Measurements from ENCODE around the gene ARHGDIB.

ARHGDIB gene

DNA sequence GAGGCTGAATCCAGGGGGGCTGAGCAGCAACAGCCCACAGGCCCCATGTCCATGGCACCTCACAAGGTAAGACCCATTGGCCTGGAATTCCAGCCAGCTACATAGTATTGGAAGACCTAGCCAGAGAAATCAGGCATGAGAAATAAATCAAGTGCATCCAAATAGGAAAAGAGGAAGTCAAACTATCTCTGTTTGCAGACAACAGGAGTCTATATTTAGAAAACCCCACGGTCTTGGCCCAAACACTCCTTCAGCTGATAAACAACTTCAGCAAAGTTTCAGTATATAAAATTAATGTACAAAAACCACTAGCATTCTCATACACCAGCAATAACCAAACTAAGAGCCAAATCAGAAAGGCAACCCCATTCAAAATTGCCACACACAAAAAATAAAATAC, 28.4 kb upstream of the ARHGDIB start:
- Histone ChIP-seq H3K14ac (ENCODE audit: low read length in 2 of 2) (no peak overlapping the region), H3K79me1 (replicated peaks; ENCODE audit: low read length, poor library complexity, severe bottlenecking) (no peaks in the 10 kb centered on the region), H2AFZ (ENCODE audit: low read depth, low read length) (no peak overlapping the region), H3K18ac (ENCODE audit: low read depth in 1 of 2, low read length in 2 of 2) (peak overlapping the region; percentile 33 to 80), H2BK12ac (ENCODE audit: low read length in 2 of 2) (peak overlapping the region in 1 of 2 experiments; percentile 50), H2BK120ac (ENCODE audit: low read depth, low read length) (no peak overlapping the region), H3K4me3 (ENCODE audit: insufficient read depth in 1 of 2, low read depth in 1 of 2, low read length in 2 of 2) (no peak overlapping the region), H4K8ac (ENCODE audit: low read length) (no peak overlapping the region), H2AK5ac (ENCODE audit: low read length, severe bottlenecking) (no peak overlapping the region), H3K9ac (ENCODE audit: low read length) (no peak overlapping the region), H3K9me3 (ENCODE audit: control insufficient read depth, low read length) (no peaks in the 10 kb centered on the region), H3K27me3 (ENCODE audit: control insufficient read depth in 1 of 2, insufficient read depth in 1 of 2, low read length in 2 of 2) (no peaks in the 10 kb centered on the region), H4K91ac (ENCODE audit: low read length) (no peak overlapping the region), H3K4me1 (ENCODE audit: control insufficient read depth, insufficient read depth, low read depth, low read length) (peaks cover 8% of the 10 kb centered on the region), H3K4me2 (ENCODE audit: low read length, poor library complexity, severe bottlenecking) (no peak overlapping the region), H3K23ac (ENCODE audit: low read length in 2 of 2) (no peak overlapping the region), H3K4ac (ENCODE audit: low read depth in 1 of 2, low read length in 2 of 2) (no peak overlapping the region), H3K36me3 (ENCODE audit: control insufficient read depth in 1 of 2, insufficient read depth in 2 of 2, low read depth in 1 of 2, low read length in 2 of 2) (no peaks in the 10 kb centered on the region), H2BK5ac (ENCODE audit: low read depth, low read length, poor library complexity, severe bottlenecking) (no peak overlapping the region), H3K27ac (ENCODE audit: low read length, poor library complexity, severe bottlenecking) (no peak overlapping the region), H2BK15ac (ENCODE audit: low read depth, poor library complexity, severe bottlenecking) (no peak overlapping the region)
- WGBS: 42% methylated on average over 1 of the region's 1 CpG
- DNase-seq: no peak

DNA sequence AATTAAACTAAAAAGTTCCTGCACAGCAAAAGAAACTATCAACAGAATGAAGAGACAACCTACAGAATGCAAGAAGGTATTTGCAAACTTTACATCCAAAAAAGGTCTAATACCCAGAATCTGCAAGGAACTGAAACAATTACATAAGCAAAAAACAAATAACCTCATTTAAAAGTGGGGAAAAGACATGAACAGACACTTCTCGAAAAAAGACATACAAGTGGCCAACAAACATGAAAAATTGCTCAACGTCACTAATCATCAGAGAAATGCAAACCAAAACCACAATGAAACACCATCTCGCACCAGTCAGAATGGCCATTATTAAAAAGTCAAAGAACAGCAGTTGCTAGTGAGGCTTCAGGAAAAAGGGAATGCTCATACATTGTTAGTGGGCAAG, 26.6 kb upstream of the ARHGDIB start:
- H3K9ac ChIP-seq (ENCODE audit: low read length): no peak overlapping the region
- no peak overlapping the region for H3K4me2 ChIP-seq (ENCODE audit: low read length, poor library complexity, severe bottlenecking)

DNA sequence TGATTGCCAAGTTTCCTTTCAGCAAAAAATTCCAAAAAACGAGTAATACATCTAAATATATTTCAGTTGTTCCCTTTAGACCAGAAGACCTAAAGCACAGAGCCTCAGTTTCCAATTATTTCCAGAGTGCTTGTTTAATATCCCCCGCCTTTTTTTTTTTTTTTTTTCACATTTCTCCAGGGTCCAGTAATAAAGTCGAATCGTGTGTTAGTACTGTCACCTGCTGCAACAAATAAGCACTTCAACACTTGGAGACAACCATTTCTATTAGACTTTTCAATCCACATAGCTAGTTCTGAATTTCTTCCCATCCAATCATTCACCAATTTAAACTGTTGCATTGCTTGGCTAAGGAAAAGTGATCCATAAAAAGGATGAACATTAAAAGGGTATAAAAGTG, 25.0 kb upstream of the ARHGDIB start:
- Histone ChIP-seq H3K23ac (ENCODE audit: low read length in 2 of 2) (no peak overlapping the region), H2AK5ac (ENCODE audit: low read length, severe bottlenecking) (no peak overlapping the region), H3K14ac (ENCODE audit: low read length in 2 of 2) (no peak overlapping the region), H3K9me3 (ENCODE audit: control insufficient read depth, low read length) (no peaks in the 10 kb centered on the region), H2AFZ (ENCODE audit: low read depth, low read length) (no peak overlapping the region), H2BK120ac (ENCODE audit: low read depth, low read length) (no peak overlapping the region), H3K4ac (ENCODE audit: low read depth in 1 of 2, low read length in 2 of 2) (no peak overlapping the region), H4K91ac (ENCODE audit: low read length) (no peak overlapping the region), H3K4me1 (ENCODE audit: control insufficient read depth, insufficient read depth, low read depth, low read length) (peaks cover 4% of the 10 kb centered on the region), H2BK5ac (ENCODE audit: low read depth, low read length, poor library complexity, severe bottlenecking) (no peak overlapping the region), H3K4me2 (ENCODE audit: low read length, poor library complexity, severe bottlenecking) (no peak overlapping the region), H3K36me3 (ENCODE audit: control insufficient read depth in 1 of 2, insufficient read depth in 2 of 2, low read depth in 1 of 2, low read length in 2 of 2) (no peaks in the 10 kb centered on the region), H4K8ac (ENCODE audit: low read length) (no peak overlapping the region), H3K18ac (ENCODE audit: low read depth in 1 of 2, low read length in 2 of 2) (no peak overlapping the region), H2BK15ac (ENCODE audit: low read depth, poor library complexity, severe bottlenecking) (no peak overlapping the region), H2BK12ac (ENCODE audit: low read length in 2 of 2) (no peak overlapping the region), H3K9ac (ENCODE audit: low read length) (no peak overlapping the region), H3K27ac (ENCODE audit: low read length, poor library complexity, severe bottlenecking) (no peak overlapping the region), H3K27me3 (ENCODE audit: control insufficient read depth in 1 of 2, insufficient read depth in 1 of 2, low read length in 2 of 2) (no peaks in the 10 kb centered on the region), H3K4me3 (ENCODE audit: insufficient read depth in 1 of 2, low read depth in 1 of 2, low read length in 2 of 2) (no peak overlapping the region), H3K79me1 (replicated peaks; ENCODE audit: low read length, poor library complexity, severe bottlenecking) (no peaks in the 10 kb centered on the region)
- 84% methylated on average over 4 of the region's 4 CpGs for WGBS
- DNase-seq: no peak

More for the DNA sequence above, 26.6 kb upstream of the ARHGDIB start:
- Histone ChIP-seq H2BK15ac (ENCODE audit: low read depth, poor library complexity, severe bottlenecking) (no peak overlapping the region), H3K18ac (ENCODE audit: low read depth in 1 of 2, low read length in 2 of 2) (no peak overlapping the region), H4K8ac (ENCODE audit: low read length) (no peak overlapping the region), H4K91ac (ENCODE audit: low read length) (no peak overlapping the region), H3K4me1 (ENCODE audit: control insufficient read depth, insufficient read depth, low read depth, low read length) (peaks cover 4% of the 10 kb centered on the region), H2AK5ac (ENCODE audit: low read length, severe bottlenecking) (no peak overlapping the region), H3K4ac (ENCODE audit: low read depth in 1 of 2, low read length in 2 of 2) (no peak overlapping the region), H3K27ac (ENCODE audit: low read length, poor library complexity, severe bottlenecking) (no peak overlapping the region), H3K79me1 (replicated peaks; ENCODE audit: low read length, poor library complexity, severe bottlenecking) (no peaks in the 10 kb centered on the region), H2BK5ac (ENCODE audit: low read depth, low read length, poor library complexity, severe bottlenecking) (no peak overlapping the region), H3K4me3 (ENCODE audit: insufficient read depth in 1 of 2, low read depth in 1 of 2, low read length in 2 of 2) (no peak overlapping the region), H3K27me3 (ENCODE audit: control insufficient read depth in 1 of 2, insufficient read depth in 1 of 2, low read length in 2 of 2) (no peaks in the 10 kb centered on the region), H3K36me3 (ENCODE audit: control insufficient read depth in 1 of 2, insufficient read depth in 2 of 2, low read depth in 1 of 2, low read length in 2 of 2) (no peaks in the 10 kb centered on the region), H2BK12ac (ENCODE audit: low read length in 2 of 2) (no peak overlapping the region), H2AFZ (ENCODE audit: low read depth, low read length) (no peak overlapping the region), H3K14ac (ENCODE audit: low read length in 2 of 2) (no peak overlapping the region), H3K23ac (ENCODE audit: low read length in 2 of 2) (no peak overlapping the region), H3K9me3 (ENCODE audit: control insufficient read depth, low read length) (no peaks in the 10 kb centered on the region), H2BK120ac (ENCODE audit: low read depth, low read length) (no peak overlapping the region)
- no peak for DNase-seq
- 88% methylated on average over 3 of the region's 3 CpGs for WGBS

DNA sequence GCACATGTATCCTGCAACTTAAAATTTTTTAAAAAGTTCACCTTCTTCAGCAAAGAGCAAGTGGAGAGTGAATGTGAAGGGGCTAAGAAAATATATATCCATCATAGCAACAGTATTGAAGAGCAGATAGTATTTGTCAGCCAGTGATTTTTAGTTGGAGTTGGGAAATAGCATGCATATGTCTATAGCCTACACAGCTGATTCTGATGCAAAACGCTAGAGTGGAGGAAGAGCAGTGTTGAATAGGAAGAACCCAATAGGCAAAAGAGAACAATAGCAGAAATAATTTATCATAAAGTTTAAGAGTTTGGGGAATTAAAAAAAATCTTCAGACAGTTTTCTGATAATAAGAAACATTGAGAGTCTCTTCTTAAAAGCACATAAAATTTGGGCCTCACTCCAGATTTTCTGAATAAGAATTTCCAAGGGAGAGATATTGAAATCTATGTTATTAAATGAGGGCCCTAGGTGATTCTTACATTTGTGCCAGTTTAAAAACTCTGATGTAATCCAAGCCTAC, 23.4 kb upstream of the ARHGDIB start:
- Histone ChIP-seq H2BK15ac (ENCODE audit: low read depth, poor library complexity, severe bottlenecking) (no peak overlapping the region), H4K91ac (ENCODE audit: low read length) (no peak overlapping the region), H3K4me2 (ENCODE audit: low read length, poor library complexity, severe bottlenecking) (no peak overlapping the region), H3K4me3 (ENCODE audit: insufficient read depth in 1 of 2, low read depth in 1 of 2, low read length in 2 of 2) (no peak overlapping the region), H2BK120ac (ENCODE audit: low read depth, low read length) (no peak overlapping the region), H3K36me3 (ENCODE audit: control insufficient read depth in 1 of 2, insufficient read depth in 2 of 2, low read depth in 1 of 2, low read length in 2 of 2) (no peaks in the 10 kb centered on the region), H3K79me1 (replicated peaks; ENCODE audit: low read length, poor library complexity, severe bottlenecking) (no peaks in the 10 kb centered on the region), H3K4ac (ENCODE audit: low read depth in 1 of 2, low read length in 2 of 2) (no peak overlapping the region), H3K23ac (ENCODE audit: low read length in 2 of 2) (no peak overlapping the region), H3K27me3 (ENCODE audit: control insufficient read depth in 1 of 2, insufficient read depth in 1 of 2, low read length in 2 of 2) (no peaks in the 10 kb centered on the region), H3K4me1 (ENCODE audit: control insufficient read depth, insufficient read depth, low read depth, low read length) (peaks cover 4% of the 10 kb centered on the region), H3K14ac (ENCODE audit: low read length in 2 of 2) (no peak overlapping the region), H4K8ac (ENCODE audit: low read length) (no peak overlapping the region), H3K27ac (ENCODE audit: low read length, poor library complexity, severe bottlenecking) (no peak overlapping the region), H3K9ac (ENCODE audit: low read length) (no peak overlapping the region), H2AFZ (ENCODE audit: low read depth, low read length) (no peak overlapping the region), H2BK12ac (ENCODE audit: low read length in 2 of 2) (no peak overlapping the region), H3K18ac (ENCODE audit: low read depth in 1 of 2, low read length in 2 of 2) (no peak overlapping the region), H3K9me3 (ENCODE audit: control insufficient read depth, low read length) (no peaks in the 10 kb centered on the region), H2BK5ac (ENCODE audit: low read depth, low read length, poor library complexity, severe bottlenecking) (no peak overlapping the region), H2AK5ac (ENCODE audit: low read length, severe bottlenecking) (no peak overlapping the region)
- no peak for DNase-seq
- WGBS: no CpG with 5 or more reads among the region's 1 CpG
